HG03108 (cell line): ENCODE results near the gene TSC1.

Experiments used
- ATAC-seq: cut with Tn5 transposase; IDR thresholded peaks from one replicate; pipeline ENCODE4 v1.9.1; 2021; ENCODE audit warnings: moderate library complexity; ENCODE audit not compliant: unreplicated experiment

Gene TSC1

DNA sequence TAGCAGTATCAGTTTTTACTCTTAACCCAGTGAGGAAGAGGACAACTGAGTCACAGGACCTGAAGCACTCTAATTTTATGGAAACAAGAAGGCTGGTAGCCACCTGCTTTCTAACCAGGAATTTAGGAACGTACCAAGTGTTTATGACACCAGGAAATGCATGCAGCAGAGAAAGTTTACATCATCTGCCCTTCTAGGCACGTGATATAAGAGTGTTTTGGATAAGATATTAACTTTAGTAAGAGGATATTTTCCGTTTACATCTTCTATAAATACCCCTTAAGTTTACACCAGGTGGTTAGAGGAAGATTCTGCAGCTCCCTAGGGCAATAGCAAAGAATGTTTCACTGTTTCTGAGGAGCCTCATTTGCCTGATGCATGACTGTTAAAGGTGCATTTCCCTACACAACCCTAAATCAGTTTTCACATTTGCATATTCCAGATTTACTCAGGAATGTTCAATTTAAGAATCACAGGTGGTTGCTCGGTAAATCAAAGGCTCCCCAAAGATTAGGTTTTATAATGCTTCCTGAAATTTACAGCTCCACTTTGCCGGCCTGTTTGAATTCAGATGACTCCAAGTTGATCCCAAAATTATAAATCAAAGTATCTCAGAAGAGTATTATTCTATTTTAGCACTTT, 1.8 kb downstream of the TSC1 start:
- no peak for ATAC-seq

DNA sequence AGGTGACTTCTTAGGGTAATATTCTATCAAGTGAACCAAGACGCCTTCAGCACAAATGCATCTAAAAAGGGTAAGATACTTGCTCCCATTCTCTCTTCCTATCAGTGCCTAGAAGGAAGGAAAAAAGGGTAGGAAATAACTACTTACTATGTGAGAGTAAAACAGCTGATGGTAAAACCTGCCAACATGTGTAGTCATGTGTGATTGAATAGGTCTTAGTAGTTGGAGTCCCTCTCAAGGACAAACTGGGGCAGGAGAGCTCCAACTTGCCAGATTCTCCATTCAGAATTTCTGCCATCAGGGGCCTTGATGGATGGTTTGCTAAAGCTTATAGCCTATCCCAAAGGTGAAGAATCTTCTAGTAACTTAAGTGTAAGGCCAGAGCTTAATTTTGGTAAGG, 5.2 kb downstream of the TSC1 start:
- ATAC-seq = no peak

DNA sequence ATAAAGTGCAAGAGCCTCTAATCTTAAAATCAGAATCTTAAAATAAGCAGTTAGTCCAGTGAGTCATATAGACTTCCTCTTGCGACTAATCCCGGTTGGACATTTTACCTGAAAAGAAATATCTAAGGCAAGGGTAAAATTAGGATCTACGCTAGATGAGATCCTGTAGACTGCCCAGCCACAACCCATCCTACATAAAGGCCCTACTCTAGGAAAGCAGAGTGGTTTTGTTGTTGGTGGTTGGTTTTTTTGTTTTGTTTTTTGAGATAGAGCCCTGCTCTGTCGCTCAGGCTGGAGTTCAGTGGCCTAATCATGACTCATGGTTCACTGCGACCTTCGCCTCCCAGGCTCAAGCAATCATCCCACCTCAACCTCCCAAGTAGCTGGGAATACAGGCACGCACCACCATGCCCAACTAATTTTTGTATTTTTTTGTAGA, 6.9 kb downstream of the TSC1 start:
- no peak for ATAC-seq

DNA sequence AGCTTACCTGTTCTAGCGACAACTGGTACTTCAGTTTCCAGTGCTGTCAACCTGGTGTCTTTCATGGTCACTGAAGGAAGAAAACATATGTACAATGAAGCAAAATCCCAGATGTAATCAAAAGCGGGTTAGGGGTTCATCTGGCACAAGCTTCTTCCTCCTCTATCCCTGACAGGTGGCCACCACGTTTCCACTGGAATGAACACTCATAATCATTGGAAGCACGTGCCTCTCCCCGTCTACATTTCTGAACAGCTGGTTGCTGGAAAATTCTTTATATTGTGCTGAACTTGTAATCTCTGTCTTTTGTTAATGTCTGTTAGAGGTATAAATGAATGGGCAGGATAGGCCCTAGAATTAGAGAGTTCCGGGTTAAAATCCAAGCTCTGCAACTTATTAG, 9.4 kb downstream of the TSC1 start:
- ATAC-seq = no peak

DNA sequence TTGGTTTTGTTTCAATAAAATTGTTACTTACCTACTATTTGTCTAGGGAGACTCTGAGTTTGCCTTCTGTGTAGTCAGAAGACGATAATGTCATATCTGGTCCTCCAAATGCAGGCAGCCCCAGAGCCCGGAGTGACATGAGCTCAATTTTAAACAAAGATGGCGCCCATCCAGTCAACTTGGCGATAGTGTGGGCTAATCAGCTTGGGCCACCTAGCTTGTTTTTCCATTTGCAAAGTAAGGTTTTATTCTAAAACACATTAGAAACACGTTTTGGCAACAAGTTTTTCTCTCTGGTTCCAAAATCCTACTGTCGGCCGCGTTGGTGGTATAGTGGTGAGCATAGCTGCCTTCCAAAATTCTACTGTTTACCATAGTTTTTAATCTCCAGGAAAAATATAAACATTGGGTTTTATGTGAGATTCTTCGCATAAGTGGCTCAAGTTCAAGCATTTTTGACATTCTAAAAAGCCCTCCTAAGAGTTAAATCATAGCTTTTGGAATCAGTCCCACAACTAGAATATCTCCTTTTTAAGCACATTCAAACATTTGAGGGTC, 13.2 kb downstream of the TSC1 start:
- no peak for ATAC-seq

DNA sequence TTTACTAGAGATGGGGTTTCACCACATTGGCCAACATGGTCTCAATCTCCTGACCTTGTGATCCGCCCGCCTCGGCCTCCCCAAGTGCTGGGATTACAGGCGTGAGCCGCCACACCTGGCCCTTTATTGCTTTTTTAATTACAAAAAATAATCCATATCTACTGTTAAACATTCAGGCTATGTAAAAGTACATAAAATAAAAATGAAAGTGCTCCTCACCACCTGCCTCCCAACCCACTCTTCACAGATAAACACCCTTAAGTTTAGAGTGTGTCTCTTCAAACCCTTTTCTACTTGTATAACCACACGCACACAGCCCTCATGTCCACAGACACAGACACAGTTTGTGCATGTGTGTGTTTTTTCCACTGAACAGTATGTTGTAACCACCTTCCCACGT, 16.7 kb downstream of the TSC1 start:
- ATAC-seq = no peak

DNA sequence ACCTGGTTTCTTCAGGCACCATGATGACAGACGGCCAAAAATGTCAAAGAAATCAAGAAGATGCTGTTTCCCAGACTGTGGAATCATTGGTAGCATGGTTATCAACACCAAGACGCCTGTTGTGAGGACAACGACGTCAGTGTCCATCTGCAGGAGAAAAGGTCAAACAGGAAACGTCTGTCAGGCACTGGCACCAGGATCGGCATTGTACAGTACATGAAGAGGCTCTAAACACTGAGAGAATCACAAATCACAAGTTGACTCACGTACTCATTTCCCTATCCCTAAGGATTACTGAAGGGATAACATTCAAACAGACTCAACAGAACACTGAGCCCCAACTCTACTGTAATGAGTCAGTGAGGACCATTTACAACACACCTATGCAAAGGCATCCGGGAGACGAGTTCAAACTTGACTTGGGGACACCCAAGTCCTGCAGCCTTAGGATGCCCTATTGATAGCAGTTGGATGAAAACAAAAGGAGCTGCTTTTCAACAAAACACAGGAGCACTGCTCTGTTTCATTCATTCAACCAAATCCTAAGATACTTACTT, 21.0 kb downstream of the TSC1 start:
- ATAC-seq = no peak

DNA sequence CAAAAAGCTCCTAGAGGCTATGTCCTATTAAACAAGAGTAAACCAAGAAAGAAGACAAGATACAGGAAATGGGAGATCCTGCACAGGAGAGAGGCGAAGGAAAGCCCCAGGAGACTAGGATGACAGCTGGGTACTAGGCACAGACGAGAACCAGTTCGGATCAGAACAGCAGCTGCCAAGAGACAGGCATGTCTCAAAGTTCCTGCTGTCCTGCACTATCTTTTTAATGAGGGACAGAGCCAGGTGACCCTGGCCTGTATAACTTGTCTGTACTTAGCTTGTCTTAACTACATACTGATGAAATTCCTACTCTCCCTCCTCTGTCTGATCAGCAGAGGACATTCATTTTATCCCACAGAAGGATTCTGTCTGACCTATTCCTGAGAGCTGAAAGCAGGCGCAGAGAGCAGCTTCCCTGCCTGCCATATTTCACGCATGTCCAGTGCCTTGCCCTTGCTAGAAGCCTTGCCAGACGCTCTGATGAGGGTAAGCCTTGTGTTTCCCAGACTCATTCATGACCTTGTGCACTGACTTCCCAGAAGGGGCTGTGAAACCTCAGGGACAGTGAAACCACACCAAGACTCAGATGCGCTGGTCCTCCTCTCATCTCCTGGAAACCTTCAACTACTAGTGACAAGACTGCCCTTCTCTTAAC, 24.7 kb downstream of the TSC1 start:
- no peak for ATAC-seq

DNA sequence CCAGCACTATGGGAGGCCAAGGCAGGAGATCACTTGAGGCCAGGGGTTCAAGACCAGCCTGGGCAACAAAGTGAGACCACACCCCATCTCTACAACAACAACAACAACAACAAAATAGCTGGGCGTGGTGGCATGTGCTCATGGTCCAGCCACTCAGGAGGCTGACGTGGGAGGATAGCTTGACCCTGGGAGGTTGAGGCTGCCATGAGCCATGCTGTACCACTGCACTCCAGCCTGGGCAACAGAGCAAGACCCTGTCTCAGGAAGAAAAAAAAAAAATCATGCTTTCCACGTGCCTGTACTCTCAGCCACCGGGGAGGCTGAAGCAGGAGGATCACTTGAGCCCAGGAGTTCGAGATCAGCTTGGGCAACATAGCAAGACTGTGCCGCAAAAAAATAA, 29.5 kb downstream of the TSC1 start:
- no peak for ATAC-seq

DNA sequence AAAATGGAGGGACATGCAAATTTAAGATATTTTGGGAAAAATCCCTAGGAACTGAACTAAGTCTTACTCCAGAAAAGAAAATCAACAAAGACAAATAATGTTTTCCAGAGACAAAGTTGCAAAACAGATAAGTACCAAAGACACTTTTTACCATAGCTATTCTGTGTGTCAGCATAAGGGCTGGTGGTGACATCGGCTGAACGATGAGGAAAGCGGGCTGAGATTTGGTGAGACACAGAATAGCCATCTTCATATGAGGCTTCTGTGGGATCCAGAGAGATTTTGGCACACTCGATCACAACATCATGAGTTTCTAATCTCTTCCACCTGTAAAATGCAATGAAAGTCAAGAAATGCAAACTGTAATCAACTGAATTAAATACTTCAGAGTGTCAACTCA, 32.3 kb downstream of the TSC1 start:
- ATAC-seq = no peak

DNA sequence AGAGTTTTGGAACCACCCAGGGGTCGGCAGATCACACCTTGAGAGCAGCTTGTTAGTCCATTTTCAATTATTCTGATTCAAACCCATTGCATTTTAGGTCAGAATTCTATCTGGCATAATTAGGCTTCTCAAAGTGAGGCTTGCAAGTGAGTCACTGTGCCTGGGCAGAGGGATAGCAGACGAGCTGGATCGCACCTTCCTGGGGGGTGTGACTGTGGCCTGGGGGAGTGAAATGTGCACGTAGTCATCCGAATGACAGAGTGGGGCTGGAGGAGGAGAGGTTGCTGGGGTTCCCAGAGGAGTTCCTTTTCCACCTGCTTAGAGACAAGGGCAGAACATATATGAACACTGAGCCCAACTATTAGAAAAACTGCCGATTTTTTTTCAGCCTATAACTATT, 34.0 kb downstream of the TSC1 start:
- no peak for ATAC-seq

DNA sequence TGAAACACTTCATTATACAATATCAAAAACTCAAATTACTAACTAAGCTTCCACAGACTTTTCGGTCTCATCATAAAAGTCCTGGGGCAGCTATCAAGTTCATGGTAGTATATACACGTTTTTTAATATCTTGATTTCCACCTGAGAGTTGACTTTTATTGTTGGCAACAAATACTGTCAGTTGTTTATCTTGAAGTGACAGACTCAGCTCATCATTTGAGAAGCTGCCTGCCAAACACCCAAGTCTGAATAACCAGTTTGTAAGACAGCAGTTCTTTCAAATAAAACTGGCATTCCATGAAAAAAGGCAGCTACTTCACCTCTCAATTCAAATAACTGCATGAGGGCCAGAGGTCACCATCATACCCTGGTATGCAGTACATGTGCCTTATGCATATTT, 35.1 kb downstream of the TSC1 start:
- ATAC-seq = no peak

DNA sequence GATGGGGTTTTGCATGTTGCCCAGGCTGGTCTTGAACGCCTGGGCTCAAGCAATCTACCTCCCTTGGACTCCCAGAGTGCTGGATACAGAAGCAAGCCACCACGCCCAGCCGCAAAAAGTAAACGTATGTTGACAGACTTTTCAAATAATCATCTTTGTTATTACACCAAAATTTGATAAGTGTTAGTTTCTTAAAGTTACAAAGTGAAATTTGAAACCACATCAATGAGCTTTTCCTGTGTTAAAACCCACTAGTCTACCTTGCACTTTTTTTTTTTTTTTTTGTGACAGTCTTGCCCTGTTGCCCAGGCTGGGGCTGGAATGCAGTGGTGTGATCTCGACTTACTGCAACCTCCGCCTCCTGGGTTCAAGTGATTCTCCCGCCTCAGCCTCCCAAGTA, 35.8 kb downstream of the TSC1 start:
- ATAC-seq = no peak

DNA sequence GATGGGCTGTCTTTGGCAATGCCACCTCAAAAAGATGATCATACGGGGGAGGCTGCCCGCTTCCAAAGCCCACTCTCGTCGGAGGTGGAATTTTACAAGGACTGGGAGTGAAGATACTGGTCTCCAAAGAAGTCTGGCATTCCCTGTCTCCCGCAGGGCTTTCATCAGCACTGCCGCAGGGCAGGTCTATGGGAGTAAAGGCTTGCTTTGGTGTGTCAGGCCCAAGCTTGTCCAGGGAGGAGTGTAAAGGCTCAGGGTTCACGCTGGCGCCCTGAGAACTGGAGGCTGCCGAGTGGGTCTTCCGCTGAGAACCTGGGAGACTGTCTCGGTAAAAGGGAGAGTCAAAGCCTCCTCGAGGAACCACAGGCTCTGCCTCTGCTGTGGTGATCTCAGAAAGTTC, 38.7 kb downstream of the TSC1 start:
- ATAC-seq = no peak

DNA sequence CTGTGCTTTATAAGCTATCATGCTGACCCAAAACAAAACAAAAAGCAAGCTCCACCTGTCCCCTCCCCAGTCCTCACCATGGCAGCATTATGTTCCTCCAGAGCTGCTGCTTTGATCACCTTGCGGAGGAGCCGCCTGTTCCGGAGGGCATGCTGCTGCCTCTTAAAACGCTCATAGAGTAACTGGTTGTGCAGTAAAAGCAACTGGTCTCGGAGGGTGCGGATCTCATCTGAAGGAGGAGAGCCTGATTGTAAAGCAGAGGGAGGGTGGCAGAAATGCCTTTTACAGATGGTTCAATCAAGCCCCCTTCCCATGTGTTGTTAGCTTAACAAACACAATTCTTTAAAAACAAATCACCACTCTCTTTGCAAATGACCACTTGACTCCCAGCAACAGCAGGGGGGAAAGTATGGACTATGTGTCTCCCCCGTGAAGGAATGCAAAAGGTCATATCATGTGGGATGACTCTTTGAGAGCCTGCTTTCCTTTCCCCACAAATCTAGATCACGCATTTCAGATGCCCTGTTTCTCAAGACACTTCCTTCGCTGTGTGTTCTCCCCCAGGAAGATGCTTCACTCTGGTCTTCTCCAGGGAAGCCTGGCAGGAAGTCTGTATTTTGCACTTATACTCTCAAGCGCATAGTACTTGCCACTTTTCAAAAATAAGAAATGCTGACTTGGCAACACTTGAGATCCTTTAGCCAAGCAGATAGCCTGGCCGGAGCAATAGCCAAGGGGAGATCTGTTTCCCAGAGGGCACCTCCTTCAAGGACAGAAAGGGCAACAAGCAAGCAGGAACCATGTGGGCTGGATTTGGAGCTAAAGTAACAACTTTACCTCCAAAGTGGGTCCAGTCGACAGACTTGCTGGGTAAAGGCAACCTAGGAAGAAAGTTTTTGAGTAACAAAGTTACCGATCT, 40.6 kb downstream of the TSC1 start:
- ATAC-seq = no peak

DNA sequence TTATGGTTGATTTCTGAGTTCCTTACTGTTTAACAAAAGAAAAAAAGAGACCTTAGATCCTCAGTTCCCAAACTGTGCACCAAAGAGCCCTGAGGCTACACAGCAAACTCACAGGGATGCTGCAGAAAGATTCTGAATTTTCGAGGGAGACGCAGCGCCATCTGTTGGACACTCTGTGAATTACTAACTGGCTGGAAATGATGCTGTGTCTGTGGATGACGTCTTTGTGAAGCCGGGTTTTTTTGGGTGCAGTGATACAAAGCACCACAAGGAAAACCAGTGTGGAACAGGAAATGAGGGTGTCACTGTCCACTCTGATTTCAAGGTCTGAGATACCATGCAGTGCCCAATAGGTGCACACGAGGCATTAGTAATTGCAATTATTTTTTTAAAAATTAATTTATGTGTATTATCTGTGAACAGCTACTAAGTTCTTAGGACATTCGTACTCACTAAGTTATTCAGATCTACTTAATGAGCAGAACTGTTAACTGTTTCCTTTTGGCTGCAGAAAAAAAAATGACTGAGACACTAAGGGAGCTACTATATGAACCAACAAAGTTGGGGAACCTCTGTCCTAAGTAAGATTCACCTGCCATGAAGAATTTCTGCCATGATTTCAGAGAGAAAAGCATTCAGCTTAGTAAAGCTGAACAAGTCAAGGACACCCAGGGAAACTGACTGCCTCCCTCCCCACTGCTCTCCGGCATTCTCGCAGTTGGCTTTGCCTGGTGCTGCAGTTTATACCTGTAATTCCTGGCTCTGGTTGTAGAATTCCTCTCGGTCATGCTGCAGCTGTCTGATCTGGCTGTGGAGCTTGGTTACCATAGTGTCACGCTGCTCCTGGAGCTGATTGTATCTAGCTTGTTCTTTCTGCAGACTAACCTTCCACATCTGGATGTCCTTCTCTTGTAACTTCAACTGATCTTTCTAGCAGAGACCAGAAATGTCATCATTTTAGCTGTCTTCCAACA, 42.3 kb downstream of the TSC1 start:
- no peak for ATAC-seq

DNA sequence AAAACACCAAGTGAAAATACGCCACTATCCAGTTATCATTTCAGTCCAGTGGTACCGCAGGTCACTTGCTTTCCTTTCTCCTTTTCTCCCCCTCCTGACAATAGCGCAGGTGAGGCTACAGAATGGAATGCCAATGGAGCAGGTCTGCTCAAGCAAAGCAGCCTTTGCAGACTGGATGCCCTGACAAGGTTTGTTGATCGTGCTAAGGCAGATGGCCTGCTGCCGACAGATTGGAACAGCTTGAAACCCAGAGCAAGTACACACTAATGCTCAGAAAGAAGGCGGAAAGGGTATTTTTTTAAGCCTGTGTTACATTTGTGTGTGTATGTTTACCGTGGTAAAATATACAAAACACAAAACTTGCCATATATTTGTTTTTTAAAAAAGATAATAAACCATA, 46.4 kb downstream of the TSC1 start:
- ATAC-seq = no peak

DNA sequence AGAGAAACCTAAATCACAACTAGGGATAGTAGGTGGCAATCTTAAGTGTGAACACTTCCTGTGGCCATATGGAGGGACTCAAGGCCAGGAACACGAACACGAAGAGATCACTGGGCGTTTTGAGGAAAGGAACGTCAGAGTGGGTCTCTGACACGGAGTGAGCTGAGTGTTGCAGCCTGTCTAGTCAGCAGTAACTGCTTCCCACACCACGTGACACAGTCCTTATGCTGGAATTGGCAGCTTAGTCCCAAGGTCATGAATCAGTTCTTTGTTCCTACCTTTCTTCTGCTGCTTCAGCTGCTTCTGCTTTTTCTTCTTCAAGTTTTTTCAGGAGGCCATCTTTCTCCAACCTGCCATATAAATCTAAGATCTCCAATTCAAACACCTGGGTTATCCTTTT, 47.5 kb downstream of the TSC1 start:
- ATAC-seq = no peak

DNA sequence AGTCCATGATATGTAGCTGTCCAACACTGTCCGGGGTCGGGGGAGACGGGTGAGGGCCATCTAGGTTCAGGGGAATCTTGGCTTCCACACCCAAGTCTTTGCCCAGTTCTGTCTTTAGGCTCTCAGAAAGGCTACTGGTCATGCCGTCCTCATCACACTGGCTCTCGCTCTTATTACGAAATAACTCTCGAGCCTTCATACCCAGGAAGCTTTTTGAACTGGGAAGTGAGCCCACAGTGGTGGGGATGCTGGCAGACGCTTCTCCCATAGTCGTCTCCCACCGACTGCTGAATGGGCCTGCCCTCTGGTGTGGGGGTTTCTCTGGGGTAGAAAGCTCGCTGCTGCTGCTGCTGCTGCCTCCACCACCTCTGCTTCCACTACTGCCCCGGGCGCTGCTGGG, 48.2 kb downstream of the TSC1 start:
- ATAC-seq = no peak
